Right lobe of liver (tissue), 6 donors: Measurements from ENCODE around the gene ACO1. TPM values are rescaled to one million over a fixed set of nuclear protein-coding genes. Genes with fewer than 3 reads are reported as not detected.

Experiments
- ATAC-seq, 4 donors: fragments of 200-7000 bp; cut with Tn5 transposase; one replicate each; pipeline ENCODE4 v1.9.1; 2020; ENCODE audit warnings: mild to moderate bottlenecking in 4 of 4, moderate library complexity in 4 of 4
- DNase-seq, 3 donors: peaks; one replicate each; pipeline ENCODE4 v3.0.0-alpha.2; 2020
- H3K27ac ChIP-seq, 3 donors: fragments of 200-600 bp; one replicate each; pipeline ENCODE4 v1.8.0; 2022
- H3K27me3 ChIP-seq, 2 donors: fragments of 200-600 bp; one replicate each; pipeline ENCODE4 v1.8.0; 2022
- H3K36me3 ChIP-seq, 4 donors: fragments of 200-600 bp; sonication (generic) in 1 of 4; one replicate each; pipeline versions ENCODE4 v1.5.1 to v1.8.0; 2017 to 2022; ENCODE audit warnings: control low read depth in 1 of 4
- H3K4me1 ChIP-seq, 4 donors: fragments of 200-600 bp; sonication (generic) in 1 of 4; one replicate each; pipeline versions ENCODE4 v1.5.1 to v1.8.0; 2017 to 2022; ENCODE audit warnings: control low read depth in 1 of 4
- H3K4me3 ChIP-seq, 3 donors: fragments of 200-600 bp; one replicate each; pipeline ENCODE4 v1.8.0; 2022
- H3K9me3 ChIP-seq, 4 donors: fragments of 200-600 bp; sonication (generic) in 1 of 4; one replicate each; pipeline versions ENCODE4 v1.5.1 to v1.8.0; 2017 to 2022; ENCODE audit warnings: control low read depth in 1 of 4
- CTCF ChIP-seq, 4 donors: fragments of 200-600 bp in 3 of 4; fragments of 450-650 bp in 1 of 4; IDR thresholded peaks; one replicate each; pipeline versions ENCODE4 v1.5.1 to v1.8.0; 2016 to 2022; ENCODE audit warnings: antibody characterized with exemption in 4 of 4, mild to moderate bottlenecking in 2 of 4
- POLR2A ChIP-seq: fragments of 450-650 bp; IDR thresholded peaks from one replicate; pipeline ENCODE4 v1.6.1; 2017; ENCODE audit warnings: antibody characterized with exemption, mild to moderate bottlenecking
- WGBS: methylation state at CpG from one replicate; pipeline ENCODE4 v1.1.6; 2018; ENCODE audit warnings: low coverage, low lambda C conversion rate; ENCODE audit not compliant: insufficient coverage; ENCODE audit errors: missing lambda C conversion rate; 5-methylcytosine and 5-hydroxymethylcytosine counted together
- intact Hi-C, 2 donors: fragments of 100-400 bp; cut with DNase I; formaldehyde crosslinking; loops; one replicate each; pipeline versions ENCODE4 v1.11.2 to v1.14.1; 2022
- total RNA-seq, 6 experiments: library from RNA; depleted of rRNA in 2 of 6; stranded (reverse); fragments of >200 nt in 2 of 6; fragmentation: NEBNext Ultra II Directional in 3 of 6; extraction: Animal tissue kit (Norgen Biotek cat#: 25700) in 3 of 6; gene quantifications; one replicate each; pipeline versions ENCODE4 v1.1.0 to v1.2.4, GENCODE V29; 2016 to 2023
- donor health status: DM: no; HTN: yes; CAD: no.
- donor health status: DM: no; HTN: no; CAD: no.
- donor health status: DM: no; HTN: no; CAD: no.
- donor health status: DM: no; HTN: yes; CAD: no.
- donor health status: DM: no; HTN: yes; CAD: no.

Gene ACO1
- total RNA-seq, 6 experiments from 2014 or later = 75.4 to 108 (median 98.1) TPM

GRCh38 chr9:32404856-32405255 is 20.4 kb downstream of the ACO1 start:
- H3K4me3 ChIP-seq = peak overlapping the region; percentile 21 to 47 (median 41)
- no peaks in the 10 kb centered on the region for H3K9me3 ChIP-seq
- DNase-seq (peak in 2 of 3 donors; percentile 24 to 53), ATAC-seq (peak; percentile 92 to 95 (median 95))
- no peaks in the 10 kb centered on the region for H3K27me3 ChIP-seq
- H3K36me3 ChIP-seq = peaks cover 3 to 43% (median 12%) of the 10 kb centered on the region in 4 donors
- peaks cover 0 to 13% (median 0%) of the 10 kb centered on the region in 4 donors for H3K4me1 ChIP-seq
- intact Hi-C loops = no loop called here
- no peak for TF ChIP-seq POLR2A
- no peak for TF ChIP-seq CTCF (IDR thresholded peaks at IDR 0.05)
- 20% methylated on average over 5 of the region's 8 CpGs for WGBS
- peak overlapping the region; percentile 70 to 95 (median 86) for H3K27ac ChIP-seq

GRCh38 chr9:32405506-32405905 is 21.1 kb downstream of the ACO1 start:
- TF ChIP-seq CTCF (IDR thresholded peaks at IDR 0.05) (no peak), POLR2A (no peak)
- H3K9me3 ChIP-seq = no peaks in the 10 kb centered on the region
- H3K4me3 ChIP-seq = no peak overlapping the region
- H3K27me3 ChIP-seq = no peaks in the 10 kb centered on the region
- intact Hi-C loops = no loop called here
- peaks cover 3 to 45% (median 12%) of the 10 kb centered on the region in 4 donors for H3K36me3 ChIP-seq
- peaks cover 0 to 13% (median 0%) of the 10 kb centered on the region in 4 donors for H3K4me1 ChIP-seq
- peak overlapping the region; percentile 70 to 95 (median 86) for H3K27ac ChIP-seq
- ATAC-seq (no peak), DNase-seq (no peak)
- WGBS = 64% methylated on average over 2 of the region's 2 CpGs

GRCh38 chr9:32406046-32406445 is 21.6 kb downstream of the ACO1 start:
- H3K27ac ChIP-seq = no peak overlapping the region
- peaks cover 3 to 45% (median 12%) of the 10 kb centered on the region in 4 donors for H3K36me3 ChIP-seq
- no peaks in the 10 kb centered on the region for H3K27me3 ChIP-seq
- H3K9me3 ChIP-seq = no peaks in the 10 kb centered on the region
- ATAC-seq (no peak), DNase-seq (no peak)
- intact Hi-C loops = no loop called here
- 92% methylated on average over 2 of the region's 3 CpGs for WGBS
- H3K4me1 ChIP-seq = peaks cover 0 to 13% (median 0%) of the 10 kb centered on the region in 4 donors
- H3K4me3 ChIP-seq = no peak overlapping the region
- TF ChIP-seq CTCF (IDR thresholded peaks at IDR 0.05) (no peak), POLR2A (no peak)

- no peak for DNase-seq
- TF ChIP-seq CTCF (IDR thresholded peaks at IDR 0.05) = no peak
- Histone ChIP-seq H3K27ac (no peak overlapping the region), H3K4me1 (peaks cover 0 to 11% (median 0%) of the 10 kb centered on the region in 4 donors), H3K27me3 (no peaks in the 10 kb centered on the region), H3K36me3 (peaks cover 3 to 35% (median 12%) of the 10 kb centered on the region in 4 donors), H3K4me3 (no peak overlapping the region), H3K9me3 (no peaks in the 10 kb centered on the region)
- intact Hi-C loops = no loop called here
- WGBS = 7% methylated on average over 3 of the region's 3 CpGs
- ATAC-seq = peak; percentile 33 to 72 (median 65)
These were observed 27.3 kb downstream of the ACO1 start for GRCh38 chr9:32411753-32412152.
